ENCODE measurements around the gene ARRB1. TPM values are rescaled to one million over a fixed set of nuclear protein-coding genes. Genes with fewer than 3 reads are reported as not detected.
A peak's percentile ranks its signal among the peaks of the same experiment; 100 is the strongest.

ARRB1 gene
- total and polyA plus RNA-seq, 7 donors, result 3.6 to 17.3 (median 7.4) TPM

DNA sequence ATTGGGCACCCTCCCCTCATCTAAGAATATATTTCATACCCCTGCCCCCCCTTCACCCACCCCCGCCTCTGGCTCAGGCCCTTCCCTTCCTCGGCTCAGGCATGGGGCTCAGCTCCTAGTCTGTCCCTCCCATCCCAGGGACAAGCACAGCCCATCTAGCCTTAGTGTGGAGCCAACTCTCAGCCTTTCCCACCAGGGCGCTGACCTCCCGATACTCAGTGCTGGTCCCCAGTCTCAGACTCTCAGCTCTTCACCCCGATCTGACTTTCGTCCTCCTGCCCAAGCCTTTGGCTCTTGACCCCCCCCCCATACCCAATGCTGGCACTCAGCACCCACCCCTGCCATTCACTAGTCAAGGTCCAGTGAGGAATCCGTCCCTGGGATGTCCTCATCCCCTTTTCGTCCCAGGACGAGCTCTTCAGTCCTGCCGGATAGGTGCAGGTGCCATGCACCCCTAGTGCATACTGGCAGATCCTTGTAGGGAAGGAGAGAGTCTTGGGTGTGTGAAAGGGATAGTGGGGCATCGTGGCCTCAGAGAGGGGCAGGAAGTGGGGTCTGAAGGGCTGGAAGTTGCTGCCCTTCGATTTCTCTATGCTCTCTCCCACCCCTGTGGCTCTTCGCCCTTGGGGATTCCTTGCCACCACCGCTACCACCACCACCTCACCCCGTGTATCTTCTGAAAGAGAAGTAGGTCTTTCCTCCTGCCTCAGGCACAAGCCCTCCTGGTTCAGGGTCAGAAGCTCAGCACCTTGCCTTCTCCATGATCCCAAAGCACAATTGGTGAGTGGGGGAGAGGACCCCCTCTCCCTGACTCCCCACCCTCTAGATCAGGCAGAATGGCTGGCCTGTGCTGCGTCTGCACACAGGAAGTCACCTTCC is 108.5 kb downstream of the ARRB1 start:
- H3K27ac ChIP-seq, result no peak overlapping the region
- peaks cover 0 to 29% (median 14%) of the 10 kb centered on the region in 3 donors for H3K27me3 ChIP-seq (ENCODE audit: insufficient read depth in 3 of 3, low read length in 2 of 3)
- ATAC-seq (no peak), DNase-seq (no peak)
- TF ChIP-seq CTCF (IDR thresholded peaks at IDR 0.05), result no peak
- no peak overlapping the region for H3K4me3 ChIP-seq
- peaks cover 3% of the 10 kb centered on the region for H3K4me1 ChIP-seq
- intact Hi-C loops (cut with DNase I), result loop anchor here in 1 of 2 donors (5.0 to 10.0 kb wide), 2 partner anchors 218 to 311 kb away; no protein-coding TSS in a partner anchor
- 79 to 81% (median 79%) methylated on average over 16 of the region's 16 CpGs for WGBS, 3 donors
- H3K36me3 ChIP-seq (ENCODE audit: insufficient read depth in 1 of 2, low read depth in 1 of 2), result no peaks in the 10 kb centered on the region
- no peaks in the 10 kb centered on the region for H3K9me3 ChIP-seq

- H3K27me3 ChIP-seq (ENCODE audit: insufficient read depth in 3 of 3, low read length in 2 of 3), result peaks cover 0 to 29% (median 14%) of the 10 kb centered on the region in 3 donors
- H3K9me3 ChIP-seq, result no peaks in the 10 kb centered on the region
- TF ChIP-seq CTCF (IDR thresholded peaks at IDR 0.05), result no peak
- DNase-seq, result no peak
- H3K4me3 ChIP-seq, result peak overlapping the region; percentile 53
- intact Hi-C loops (cut with DNase I), result loop anchor here in 1 of 2 donors (5.0 to 10.0 kb wide), 2 partner anchors 217 to 310 kb away; no protein-coding TSS in a partner anchor
- 5 to 9% (median 5%) methylated on average over 38 to 72 of the region's 72 CpGs for WGBS, 3 donors
- peaks cover 3% of the 10 kb centered on the region for H3K4me1 ChIP-seq
- no peak for ATAC-seq
- H3K27ac ChIP-seq, result no peak overlapping the region
- H3K36me3 ChIP-seq (ENCODE audit: insufficient read depth in 1 of 2, low read depth in 1 of 2), result no peaks in the 10 kb centered on the region
Observed at GRCh38 chr11:75241906-75242644, 109.4 kb downstream of the ARRB1 start.

DNA sequence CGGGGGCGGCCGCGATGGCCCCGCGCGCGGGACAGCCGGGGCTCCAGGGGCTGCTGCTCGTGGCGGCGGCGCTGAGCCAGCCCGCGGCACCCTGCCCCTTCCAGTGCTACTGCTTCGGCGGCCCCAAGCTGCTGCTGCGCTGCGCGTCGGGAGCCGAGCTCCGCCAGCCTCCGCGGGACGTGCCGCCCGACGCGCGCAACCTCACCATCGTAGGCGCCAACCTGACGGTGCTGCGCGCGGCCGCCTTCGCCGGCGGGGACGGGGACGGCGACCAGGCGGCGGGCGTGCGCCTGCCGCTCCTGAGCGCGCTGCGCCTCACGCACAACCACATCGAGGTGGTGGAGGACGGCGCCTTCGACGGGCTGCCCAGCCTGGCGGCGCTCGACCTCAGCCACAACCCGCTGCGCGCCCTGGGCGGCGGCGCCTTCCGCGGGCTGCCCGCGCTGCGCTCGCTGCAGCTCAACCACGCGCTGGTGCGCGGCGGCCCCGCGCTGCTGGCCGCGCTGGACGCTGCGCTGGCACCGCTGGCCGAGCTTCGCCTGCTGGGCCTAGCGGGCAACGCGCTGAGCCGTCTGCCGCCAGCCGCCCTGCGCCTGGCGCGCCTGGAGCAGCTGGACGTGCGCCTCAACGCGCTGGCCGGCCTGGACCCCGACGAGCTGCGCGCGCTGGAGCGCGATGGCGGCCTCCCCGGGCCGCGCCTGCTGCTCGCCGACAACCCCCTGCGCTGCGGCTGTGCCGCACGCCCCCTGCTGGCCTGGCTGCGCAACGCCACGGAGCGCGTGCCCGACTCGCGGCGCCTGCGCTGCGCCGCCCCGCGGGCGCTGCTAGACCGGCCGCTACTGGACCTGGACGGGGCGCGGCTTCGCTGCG is 110.2 kb downstream of the ARRB1 start:
- peak; percentile 95 to 98 (median 96) for ATAC-seq
- Histone ChIP-seq H3K36me3 (ENCODE audit: insufficient read depth in 1 of 2, low read depth in 1 of 2) (no peaks in the 10 kb centered on the region), H3K27me3 (ENCODE audit: insufficient read depth in 3 of 3, low read length in 2 of 3) (peaks cover 0 to 29% (median 14%) of the 10 kb centered on the region in 3 donors), H3K27ac (no peak overlapping the region), H3K9me3 (no peaks in the 10 kb centered on the region), H3K4me3 (peak overlapping the region; percentile 53), H3K4me1 (peaks cover 3% of the 10 kb centered on the region)
- 0 to 1% (median 0%) methylated on average over 77 to 140 of the region's 140 CpGs for WGBS, 3 donors
- TF ChIP-seq CTCF (IDR thresholded peaks at IDR 0.05), result peak; percentile 95
- intact Hi-C loops (cut with DNase I), result loop anchor here in 1 of 2 donors (5.0 to 10.0 kb wide), 2 partner anchors 216 to 309 kb away; no protein-coding TSS in a partner anchor
- peak; percentile 84 to 91 for DNase-seq

- no peaks in the 10 kb centered on the region for H3K9me3 ChIP-seq
- no peaks in the 10 kb centered on the region for H3K36me3 ChIP-seq (ENCODE audit: insufficient read depth in 1 of 2, low read depth in 1 of 2)
- H3K4me3 ChIP-seq, result peak within 1 kb of the TSS; percentile 53
- intact Hi-C loops (cut with DNase I), result loop anchor here in 1 of 2 donors (5.0 to 10.0 kb wide), 2 partner anchors 216 to 308 kb away; no protein-coding TSS in a partner anchor
- H3K27me3 ChIP-seq (ENCODE audit: insufficient read depth in 3 of 3, low read length in 2 of 3), result peaks cover 0 to 29% (median 14%) of the 10 kb centered on the region in 3 donors
- peaks cover 3% of the 10 kb centered on the region for H3K4me1 ChIP-seq
- DNase-seq, result no peak
- WGBS, 3 donors, result 3 to 8% (median 5%) methylated on average over 15 to 58 of the region's 58 CpGs
- no peak for ATAC-seq
- no peak within 1 kb of the TSS for H3K27ac ChIP-seq
- no peak for TF ChIP-seq CTCF (IDR thresholded peaks at IDR 0.05)
Observed at GRCh38 chr11:75240311-75241035, 111.0 kb downstream of the ARRB1 start, which contains the start of gene TPBGL. TPBGL (plus strand) TSS chr11:75240774; CDS start chr11:75241050, 276 bp downstream.

All from psoas muscle (tissue), 8 donors.